GM23338 (cell line): ENCODE measurements around the gene FAM13A. TPM values are rescaled to one million over a fixed set of nuclear protein-coding genes. Genes with fewer than 3 reads are reported as not detected.

Experiments
- ATAC-seq: fragments of 200-7000 bp; cut with Tn5 transposase; 3 replicates; pipeline ENCODE4 v1.9.1; 2020
- DNase-seq: peaks from one replicate; pipeline ENCODE4 v3.0.0-alpha.2; 2015; ENCODE audit warnings: low spot score
- H2AFZ ChIP-seq: fragments of 200-600 bp; sonication (generic); 2 replicates; pipeline ENCODE4 v1.8.0; 2016; ENCODE audit warnings: antibody characterized with exemption, mild to moderate bottlenecking, moderate library complexity
- H3F3A ChIP-seq: fragments of 200-600 bp; sonication (generic); replicated peaks from 2 replicates; pipeline ENCODE4 v1.8.0; 2017; ENCODE audit warnings: antibody characterized with exemption, mixed run types, low read depth
- H3K27ac ChIP-seq: fragments of 200-600 bp; sonication (generic); 2 replicates; pipeline ENCODE4 v1.6.1; 2016; ENCODE audit warnings: low read depth
- H3K27me3 ChIP-seq: fragments of 200-600 bp; sonication (generic); 2 replicates; pipeline ENCODE4 v1.8.0; 2016; ENCODE audit warnings: mild to moderate bottlenecking, mixed run types, moderate library complexity; ENCODE audit not compliant: insufficient read depth
- H3K36me3 ChIP-seq: fragments of 200-600 bp; sonication (generic); 2 replicates; pipeline ENCODE4 v1.8.0; 2016; ENCODE audit warnings: mild to moderate bottlenecking; ENCODE audit not compliant: insufficient read depth
- H3K4me1 ChIP-seq: fragments of 200-600 bp; sonication (generic); 2 replicates; pipeline ENCODE4 v1.8.0; 2016; ENCODE audit warnings: mild to moderate bottlenecking, moderate library complexity; ENCODE audit not compliant: insufficient read depth
- H3K4me2 ChIP-seq: fragments of 200-600 bp; sonication (generic); 2 replicates; pipeline ENCODE4 v1.7.1; 2017; ENCODE audit warnings: mixed run types
- H3K4me3 ChIP-seq: fragments of 200-600 bp; sonication (generic); 2 replicates; pipeline ENCODE4 v1.6.1; 2016; ENCODE audit warnings: mixed run types
- H3K79me2 ChIP-seq: fragments of 200-600 bp; sonication (generic); replicated peaks from 2 replicates; pipeline ENCODE4 v1.8.0; 2017; ENCODE audit warnings: mild to moderate bottlenecking; ENCODE audit not compliant: insufficient read depth
- H3K9me2 ChIP-seq: fragments of 200-600 bp; sonication (generic); 2 replicates; pipeline ENCODE4 v1.8.0; 2017; ENCODE audit not compliant: insufficient read depth
- H4K20me1 ChIP-seq: fragments of 200-600 bp; sonication (generic); replicated peaks from 2 replicates; pipeline ENCODE4 v1.8.0; 2017; ENCODE audit warnings: mild to moderate bottlenecking; ENCODE audit not compliant: insufficient read depth
- H3K27ac Mint-ChIP-seq: 2 replicates; pipeline ENCODE4 v1.8.0; 2020; ENCODE audit warnings: inconsistent platforms, mild to moderate bottlenecking, moderate library complexity, mixed read lengths
- H3K27me3 Mint-ChIP-seq: 3 replicates; pipeline ENCODE4 v1.8.0; 2022; ENCODE audit warnings: low read depth, mild to moderate bottlenecking, moderate library complexity, mixed read lengths, inconsistent platforms; ENCODE audit not compliant: insufficient read depth, poor library complexity
- H3K36me3 Mint-ChIP-seq: 3 replicates; pipeline ENCODE4 v1.8.0; 2021; ENCODE audit warnings: low read depth, mild to moderate bottlenecking, inconsistent platforms, moderate library complexity, mixed read lengths
- H3K4me1 Mint-ChIP-seq: 3 replicates; pipeline ENCODE4 v1.8.0; 2020; ENCODE audit warnings: mild to moderate bottlenecking, inconsistent platforms, mixed read lengths
- H3K4me3 Mint-ChIP-seq: 3 replicates; pipeline ENCODE4 v1.8.0; 2021; ENCODE audit warnings: moderate library complexity, mild to moderate bottlenecking, inconsistent platforms, mixed read lengths
- H3K9me3 Mint-ChIP-seq: 3 replicates; pipeline ENCODE4 v1.8.0; 2020; ENCODE audit warnings: moderate library complexity, mild to moderate bottlenecking, inconsistent platforms, mixed read lengths
- CREB1 ChIP-seq: fragments of 250-450 bp; sonication (Bioruptor Pico); IDR thresholded peaks from 2 replicates; pipeline ENCODE4 v1.5.0; 2020; ENCODE audit warnings: low read depth, mild to moderate bottlenecking, moderate library complexity
- EZH2 ChIP-seq: fragments of 200-600 bp; sonication (generic); IDR thresholded peaks from one replicate; pipeline ENCODE4 v1.8.0; 2017; ENCODE audit warnings: antibody characterized with exemption, mild to moderate bottlenecking, low read depth; ENCODE audit not compliant: unreplicated experiment
- EZH2phosphoT487 ChIP-seq: fragments of 200-600 bp; sonication (generic); IDR thresholded peaks from one replicate; pipeline ENCODE4 v1.8.1; 2018; ENCODE audit warnings: antibody characterized with exemption; ENCODE audit not compliant: unreplicated experiment
- JUNB ChIP-seq: IDR thresholded peaks from one replicate; pipeline ENCODE4 v1.6.1; 2016; ENCODE audit warnings: antibody characterized with exemption; ENCODE audit not compliant: unreplicated experiment
- NANOG ChIP-seq: IDR thresholded peaks from 2 replicates; pipeline ENCODE4 v1.6.1; 2016; ENCODE audit warnings: antibody characterized with exemption, borderline replicate concordance
- POLR2AphosphoS5 ChIP-seq: IDR thresholded peaks from 2 replicates; pipeline ENCODE4 v1.6.1; 2016; ENCODE audit warnings: antibody characterized with exemption, low read depth
- STAT1 ChIP-seq: IDR thresholded peaks from one replicate; pipeline ENCODE4 v1.6.1; 2016; ENCODE audit warnings: antibody characterized with exemption; ENCODE audit not compliant: unreplicated experiment
- ZNF114 ChIP-seq: fragments of 250-450 bp; sonication (Bioruptor Pico); IDR thresholded peaks from 2 replicates; pipeline ENCODE4 v1.5.0; 2020; ENCODE audit warnings: mild to moderate bottlenecking, moderate library complexity
- ZNF331 ChIP-seq: fragments of 250-450 bp; sonication (Bioruptor Pico); IDR thresholded peaks from 2 replicates; pipeline ENCODE4 v1.5.0; 2020; ENCODE audit warnings: low read depth, mild to moderate bottlenecking, moderate library complexity
- polyA plus RNA-seq: library from polyadenylated mRNA; unstranded; fragments of >200 nt; fragmentation: Nextera tagmentation; extraction: Ambion mirVana; gene quantifications from 2 replicates; pipeline ENCODE4 v1.2.1, GENCODE V29; 2016
- total RNA-seq: library from RNA; depleted of rRNA; stranded (reverse); fragments of >200 nt; shearing (Covaris generic); gene quantifications from 2 replicates; pipeline ENCODE4 v1.2.3, GENCODE V29; 2014
- TF ChIP-seq, protein P1 (sequence below): fragments of 250-450 bp; sonication (Bioruptor Pico); IDR thresholded peaks from 2 replicates; pipeline ENCODE4 v1.5.0; 2020; ENCODE audit warnings: mild to moderate bottlenecking, moderate library complexity
- TF ChIP-seq, protein P2 (sequence below), 2 experiments: fragments of 200-600 bp in 1 of 2; sonication (generic) in 1 of 2; conservative IDR thresholded peaks; 2 replicates each; pipeline versions ENCODE4 v1.5.1 to v1.6.1; 2016 to 2017; ENCODE audit warnings: antibody characterized with exemption in 2 of 2, low read depth in 2 of 2, mild to moderate bottlenecking in 2 of 2, moderate library complexity in 1 of 2
- TF ChIP-seq, protein P3 (sequence below): IDR thresholded peaks from one replicate; pipeline ENCODE4 v1.6.1; 2018; ENCODE audit warnings: antibody characterized with exemption; ENCODE audit not compliant: unreplicated experiment
- TF ChIP-seq, protein P4 (sequence below): IDR thresholded peaks from 2 replicates; pipeline ENCODE4 v1.6.1; 2016; ENCODE audit warnings: antibody characterized with exemption

FAM13A gene
- total and polyA plus RNA-seq, 2 experiments from 2014 or later = 13.9 to 28.4 TPM

DNA sequence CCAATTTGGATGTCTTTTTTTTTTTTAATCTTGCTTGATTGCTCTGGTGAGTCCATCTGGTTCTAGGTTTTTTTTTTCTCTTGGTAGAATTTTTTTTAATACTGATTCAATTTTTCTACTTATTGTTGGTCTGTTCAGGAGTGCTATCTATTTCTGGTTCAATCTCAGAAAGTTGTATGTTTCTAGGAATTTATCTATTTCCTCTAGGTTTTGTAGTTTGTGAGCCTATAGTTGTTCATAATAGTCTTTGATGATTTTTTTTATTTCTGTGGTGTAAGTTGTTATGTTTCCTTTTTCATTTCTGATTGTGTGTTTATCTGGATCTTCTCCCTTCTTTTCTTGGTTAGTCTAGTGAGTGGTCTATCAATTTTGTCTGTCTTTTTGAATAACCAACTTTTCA is 129.6 kb downstream of the FAM13A start:
- Histone ChIP-seq H3F3A (no peaks in the 10 kb centered on the region), H3K4me2 (no peak overlapping the region), H3K27ac (no peak overlapping the region), H3K27me3 (no peaks in the 10 kb centered on the region), H3K36me3 (no peaks in the 10 kb centered on the region), H4K20me1 (no peaks in the 10 kb centered on the region; the same call in 1 of the 2 replicates), H3K4me1 (no peaks in the 10 kb centered on the region), H3K4me3 (no peak overlapping the region), H3K9me2 (no peaks in the 10 kb centered on the region), H3K79me2 (no peaks in the 10 kb centered on the region), H2AFZ (no peak overlapping the region)
- Mint-ChIP-seq H3K36me3 (peaks cover 17% of the 10 kb centered on the region), H3K27ac (no peak overlapping the region), H3K4me3 (no peak overlapping the region), H3K9me3 (peaks cover 5% of the 10 kb centered on the region; the same call in 2 of the 3 replicates), H3K27me3 (no peaks in the 10 kb centered on the region), H3K4me1 (no peaks in the 10 kb centered on the region; the same call in 2 of the 3 replicates)
- ATAC-seq (no peak), DNase-seq (no peak)
- TF ChIP-seq, protein P1, sequence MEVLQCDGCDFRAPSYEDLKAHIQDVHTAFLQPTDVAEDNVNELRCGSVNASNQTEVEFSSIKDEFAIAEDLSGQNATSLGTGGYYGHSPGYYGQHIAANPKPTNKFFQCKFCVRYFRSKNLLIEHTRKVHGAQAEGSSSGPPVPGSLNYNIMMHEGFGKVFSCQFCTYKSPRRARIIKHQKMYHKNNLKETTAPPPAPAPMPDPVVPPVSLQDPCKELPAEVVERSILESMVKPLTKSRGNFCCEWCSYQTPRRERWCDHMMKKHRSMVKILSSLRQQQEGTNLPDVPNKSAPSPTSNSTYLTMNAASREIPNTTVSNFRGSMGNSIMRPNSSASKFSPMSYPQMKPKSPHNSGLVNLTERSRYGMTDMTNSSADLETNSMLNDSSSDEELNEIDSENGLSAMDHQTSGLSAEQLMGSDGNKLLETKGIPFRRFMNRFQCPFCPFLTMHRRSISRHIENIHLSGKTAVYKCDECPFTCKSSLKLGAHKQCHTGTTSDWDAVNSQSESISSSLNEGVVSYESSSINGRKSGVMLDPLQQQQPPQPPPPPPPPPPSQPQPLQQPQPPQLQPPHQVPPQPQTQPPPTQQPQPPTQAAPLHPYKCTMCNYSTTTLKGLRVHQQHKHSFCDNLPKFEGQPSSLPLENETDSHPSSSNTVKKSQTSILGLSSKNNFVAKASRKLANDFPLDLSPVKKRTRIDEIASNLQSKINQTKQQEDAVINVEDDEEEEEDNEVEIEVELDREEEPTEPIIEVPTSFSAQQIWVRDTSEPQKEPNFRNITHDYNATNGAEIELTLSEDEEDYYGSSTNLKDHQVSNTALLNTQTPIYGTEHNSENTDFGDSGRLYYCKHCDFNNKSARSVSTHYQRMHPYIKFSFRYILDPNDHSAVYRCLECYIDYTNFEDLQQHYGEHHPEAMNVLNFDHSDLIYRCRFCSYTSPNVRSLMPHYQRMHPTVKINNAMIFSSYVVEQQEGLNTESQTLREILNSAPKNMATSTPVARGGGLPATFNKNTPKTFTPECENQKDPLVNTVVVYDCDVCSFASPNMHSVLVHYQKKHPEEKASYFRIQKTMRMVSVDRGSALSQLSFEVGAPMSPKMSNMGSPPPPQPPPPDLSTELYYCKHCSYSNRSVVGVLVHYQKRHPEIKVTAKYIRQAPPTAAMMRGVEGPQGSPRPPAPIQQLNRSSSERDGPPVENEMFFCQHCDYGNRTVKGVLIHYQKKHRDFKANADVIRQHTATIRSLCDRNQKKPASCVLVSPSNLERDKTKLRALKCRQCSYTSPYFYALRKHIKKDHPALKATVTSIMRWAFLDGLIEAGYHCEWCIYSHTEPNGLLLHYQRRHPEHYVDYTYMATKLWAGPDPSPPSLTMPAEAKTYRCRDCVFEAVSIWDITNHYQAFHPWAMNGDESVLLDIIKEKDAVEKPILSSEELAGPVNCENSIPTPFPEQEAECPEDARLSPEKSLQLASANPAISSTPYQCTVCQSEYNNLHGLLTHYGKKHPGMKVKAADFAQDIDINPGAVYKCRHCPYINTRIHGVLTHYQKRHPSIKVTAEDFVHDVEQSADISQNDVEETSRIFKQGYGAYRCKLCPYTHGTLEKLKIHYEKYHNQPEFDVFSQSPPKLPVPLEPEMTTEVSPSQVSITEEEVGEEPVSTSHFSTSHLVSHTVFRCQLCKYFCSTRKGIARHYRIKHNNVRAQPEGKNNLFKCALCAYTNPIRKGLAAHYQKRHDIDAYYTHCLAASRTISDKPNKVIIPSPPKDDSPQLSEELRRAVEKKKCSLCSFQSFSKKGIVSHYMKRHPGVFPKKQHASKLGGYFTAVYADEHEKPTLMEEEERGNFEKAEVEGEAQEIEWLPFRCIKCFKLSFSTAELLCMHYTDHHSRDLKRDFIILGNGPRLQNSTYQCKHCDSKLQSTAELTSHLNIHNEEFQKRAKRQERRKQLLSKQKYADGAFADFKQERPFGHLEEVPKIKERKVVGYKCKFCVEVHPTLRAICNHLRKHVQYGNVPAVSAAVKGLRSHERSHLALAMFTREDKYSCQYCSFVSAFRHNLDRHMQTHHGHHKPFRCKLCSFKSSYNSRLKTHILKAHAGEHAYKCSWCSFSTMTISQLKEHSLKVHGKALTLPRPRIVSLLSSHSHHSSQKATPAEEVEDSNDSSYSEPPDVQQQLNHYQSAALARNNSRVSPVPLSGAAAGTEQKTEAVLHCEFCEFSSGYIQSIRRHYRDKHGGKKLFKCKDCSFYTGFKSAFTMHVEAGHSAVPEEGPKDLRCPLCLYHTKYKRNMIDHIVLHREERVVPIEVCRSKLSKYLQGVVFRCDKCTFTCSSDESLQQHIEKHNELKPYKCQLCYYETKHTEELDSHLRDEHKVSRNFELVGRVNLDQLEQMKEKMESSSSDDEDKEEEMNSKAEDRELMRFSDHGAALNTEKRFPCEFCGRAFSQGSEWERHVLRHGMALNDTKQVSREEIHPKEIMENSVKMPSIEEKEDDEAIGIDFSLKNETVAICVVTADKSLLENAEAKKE (CRISPR knock-in tag) = no peak
- TF ChIP-seq, protein P2, sequence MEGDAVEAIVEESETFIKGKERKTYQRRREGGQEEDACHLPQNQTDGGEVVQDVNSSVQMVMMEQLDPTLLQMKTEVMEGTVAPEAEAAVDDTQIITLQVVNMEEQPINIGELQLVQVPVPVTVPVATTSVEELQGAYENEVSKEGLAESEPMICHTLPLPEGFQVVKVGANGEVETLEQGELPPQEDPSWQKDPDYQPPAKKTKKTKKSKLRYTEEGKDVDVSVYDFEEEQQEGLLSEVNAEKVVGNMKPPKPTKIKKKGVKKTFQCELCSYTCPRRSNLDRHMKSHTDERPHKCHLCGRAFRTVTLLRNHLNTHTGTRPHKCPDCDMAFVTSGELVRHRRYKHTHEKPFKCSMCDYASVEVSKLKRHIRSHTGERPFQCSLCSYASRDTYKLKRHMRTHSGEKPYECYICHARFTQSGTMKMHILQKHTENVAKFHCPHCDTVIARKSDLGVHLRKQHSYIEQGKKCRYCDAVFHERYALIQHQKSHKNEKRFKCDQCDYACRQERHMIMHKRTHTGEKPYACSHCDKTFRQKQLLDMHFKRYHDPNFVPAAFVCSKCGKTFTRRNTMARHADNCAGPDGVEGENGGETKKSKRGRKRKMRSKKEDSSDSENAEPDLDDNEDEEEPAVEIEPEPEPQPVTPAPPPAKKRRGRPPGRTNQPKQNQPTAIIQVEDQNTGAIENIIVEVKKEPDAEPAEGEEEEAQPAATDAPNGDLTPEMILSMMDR (conservative IDR thresholded peaks at IDR 0.05; ENCODE audit: low read depth in 2 of 2) = no peak
- TF ChIP-seq CREB1 = no peak
- TF ChIP-seq POLR2AphosphoS5 = no peak
- no peak for TF ChIP-seq EZH2phosphoT487
- no peak for TF ChIP-seq NANOG
- TF ChIP-seq JUNB = no peak
- TF ChIP-seq, protein P3, sequence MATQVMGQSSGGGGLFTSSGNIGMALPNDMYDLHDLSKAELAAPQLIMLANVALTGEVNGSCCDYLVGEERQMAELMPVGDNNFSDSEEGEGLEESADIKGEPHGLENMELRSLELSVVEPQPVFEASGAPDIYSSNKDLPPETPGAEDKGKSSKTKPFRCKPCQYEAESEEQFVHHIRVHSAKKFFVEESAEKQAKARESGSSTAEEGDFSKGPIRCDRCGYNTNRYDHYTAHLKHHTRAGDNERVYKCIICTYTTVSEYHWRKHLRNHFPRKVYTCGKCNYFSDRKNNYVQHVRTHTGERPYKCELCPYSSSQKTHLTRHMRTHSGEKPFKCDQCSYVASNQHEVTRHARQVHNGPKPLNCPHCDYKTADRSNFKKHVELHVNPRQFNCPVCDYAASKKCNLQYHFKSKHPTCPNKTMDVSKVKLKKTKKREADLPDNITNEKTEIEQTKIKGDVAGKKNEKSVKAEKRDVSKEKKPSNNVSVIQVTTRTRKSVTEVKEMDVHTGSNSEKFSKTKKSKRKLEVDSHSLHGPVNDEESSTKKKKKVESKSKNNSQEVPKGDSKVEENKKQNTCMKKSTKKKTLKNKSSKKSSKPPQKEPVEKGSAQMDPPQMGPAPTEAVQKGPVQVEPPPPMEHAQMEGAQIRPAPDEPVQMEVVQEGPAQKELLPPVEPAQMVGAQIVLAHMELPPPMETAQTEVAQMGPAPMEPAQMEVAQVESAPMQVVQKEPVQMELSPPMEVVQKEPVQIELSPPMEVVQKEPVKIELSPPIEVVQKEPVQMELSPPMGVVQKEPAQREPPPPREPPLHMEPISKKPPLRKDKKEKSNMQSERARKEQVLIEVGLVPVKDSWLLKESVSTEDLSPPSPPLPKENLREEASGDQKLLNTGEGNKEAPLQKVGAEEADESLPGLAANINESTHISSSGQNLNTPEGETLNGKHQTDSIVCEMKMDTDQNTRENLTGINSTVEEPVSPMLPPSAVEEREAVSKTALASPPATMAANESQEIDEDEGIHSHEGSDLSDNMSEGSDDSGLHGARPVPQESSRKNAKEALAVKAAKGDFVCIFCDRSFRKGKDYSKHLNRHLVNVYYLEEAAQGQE = no peak
- no peak for TF ChIP-seq EZH2
- TF ChIP-seq STAT1 = no peak
- no peak for TF ChIP-seq ZNF331 (CRISPR knock-in tag)
- no peak for TF ChIP-seq ZNF114 (CRISPR knock-in tag)
- TF ChIP-seq, protein P4, sequence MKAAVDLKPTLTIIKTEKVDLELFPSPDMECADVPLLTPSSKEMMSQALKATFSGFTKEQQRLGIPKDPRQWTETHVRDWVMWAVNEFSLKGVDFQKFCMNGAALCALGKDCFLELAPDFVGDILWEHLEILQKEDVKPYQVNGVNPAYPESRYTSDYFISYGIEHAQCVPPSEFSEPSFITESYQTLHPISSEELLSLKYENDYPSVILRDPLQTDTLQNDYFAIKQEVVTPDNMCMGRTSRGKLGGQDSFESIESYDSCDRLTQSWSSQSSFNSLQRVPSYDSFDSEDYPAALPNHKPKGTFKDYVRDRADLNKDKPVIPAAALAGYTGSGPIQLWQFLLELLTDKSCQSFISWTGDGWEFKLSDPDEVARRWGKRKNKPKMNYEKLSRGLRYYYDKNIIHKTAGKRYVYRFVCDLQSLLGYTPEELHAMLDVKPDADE = no peak
